IMR-90 (cell line): ENCODE results near the gene VASN. TPM values are rescaled to one million over a fixed set of nuclear protein-coding genes. Genes with fewer than 3 reads are reported as not detected.
A peak's percentile ranks its signal among the peaks of the same experiment; 100 is the strongest.

Experiments used
- ATAC-seq: fragments of 200-7000 bp; cut with Tn5 transposase; 2 replicates; pipeline ENCODE4 v1.9.1; 2020; ENCODE audit warnings: low read depth, mild to moderate bottlenecking, moderate library complexity
- BruUV-seq: library from RNA; stranded (reverse); fragments of 400-500 nt; replicated peaks from 2 replicates; lab custom pipeline; 2021; lab: Mats Ljungman, UMichigan
- CTCF ChIA-PET: fragments of 300-600 bp; formaldehyde crosslinking; extraction: SDS; loops from one replicate; lab custom pipeline; 2021; ENCODE audit warnings: antibody characterized with exemption; lab: Yijun Ruan, JAX
- POLR2A ChIA-PET: fragments of 300-600 bp; sonication (Branson Sonifier 250); formaldehyde crosslinking; loops from one replicate; lab custom pipeline; 2022; ENCODE audit warnings: antibody characterized with exemption; ENCODE audit not compliant: unreplicated experiment; lab: Charles Lee
- DNase-seq: peaks from one replicate; pipeline ENCODE4 v3.0.0; 2013
- H2AFZ ChIP-seq: replicated peaks from 2 replicates; pipeline ENCODE3; 2013; ENCODE audit warnings: low read length, mild to moderate bottlenecking; ENCODE audit not compliant: poor library complexity
- H2AK5ac ChIP-seq: 2 replicates; pipeline ENCODE4 v1.6.1; 2013; ENCODE audit warnings: low read depth, low read length, inconsistent platforms
- H2AK9ac ChIP-seq: replicated peaks from 2 replicates; pipeline ENCODE3; 2013; ENCODE audit warnings: mild to moderate bottlenecking, low read depth, low read length, moderate library complexity; ENCODE audit not compliant: poor library complexity
- H2BK120ac ChIP-seq: 2 replicates; pipeline ENCODE4 v1.6.1; 2013; ENCODE audit warnings: low read depth, low read length, inconsistent platforms
- H2BK15ac ChIP-seq: 3 replicates; pipeline ENCODE4 v1.6.1; 2013; ENCODE audit warnings: low read depth, low read length, inconsistent platforms
- H2BK20ac ChIP-seq: 2 replicates; pipeline ENCODE4 v1.6.1; 2013; ENCODE audit warnings: low read depth, mild to moderate bottlenecking, inconsistent platforms, low read length, moderate library complexity
- H2BK5ac ChIP-seq: 2 replicates; pipeline ENCODE4 v1.6.1; 2013; ENCODE audit warnings: mild to moderate bottlenecking, low read depth, low read length, inconsistent platforms; ENCODE audit not compliant: poor library complexity, severe bottlenecking
- H3K14ac ChIP-seq: replicated peaks from 2 replicates; pipeline ENCODE4 v1.6.1; 2013; ENCODE audit warnings: low read depth, low read length, inconsistent platforms
- H3K18ac ChIP-seq: 2 replicates; pipeline ENCODE4 v1.6.1; 2013; ENCODE audit warnings: low read depth, low read length, control low read depth
- H3K23ac ChIP-seq: 2 replicates; pipeline ENCODE4 v1.6.1; 2013; ENCODE audit warnings: low read depth, low read length, inconsistent platforms
- H3K27ac ChIP-seq: 2 replicates; pipeline ENCODE4 v1.5.1; 2013; ENCODE audit warnings: mild to moderate bottlenecking, control low read depth, low read length; ENCODE audit not compliant: insufficient read depth
- H3K27me3 ChIP-seq: 2 replicates; pipeline ENCODE4 v1.6.1; 2013; ENCODE audit warnings: low read length; ENCODE audit not compliant: control insufficient read depth, insufficient read depth
- H3K36me3 ChIP-seq: 2 replicates; pipeline ENCODE4 v1.6.1; 2013; ENCODE audit warnings: low read length, mixed read lengths; ENCODE audit not compliant: control insufficient read depth, insufficient read depth
- H3K4ac ChIP-seq: 2 replicates; pipeline ENCODE4 v1.6.1; 2013; ENCODE audit warnings: low read depth, low read length, inconsistent platforms
- H3K4me1 ChIP-seq: 2 replicates; pipeline ENCODE4 v1.6.1; 2013; ENCODE audit warnings: low read length, mixed read lengths; ENCODE audit not compliant: control insufficient read depth, insufficient read depth
- H3K4me2 ChIP-seq: 2 replicates; pipeline ENCODE4 v1.6.1; 2013; ENCODE audit warnings: low read depth, mild to moderate bottlenecking, control low read depth, low read length, moderate library complexity
- H3K4me3 ChIP-seq: 2 replicates; pipeline ENCODE4 v1.5.1; 2013; ENCODE audit warnings: low read depth, mild to moderate bottlenecking, control low read depth, low read length, moderate library complexity; ENCODE audit not compliant: insufficient read depth
- H3K56ac ChIP-seq: 2 replicates; pipeline ENCODE4 v1.6.1; 2013; ENCODE audit warnings: low read length, inconsistent platforms; ENCODE audit not compliant: insufficient read depth; ENCODE audit errors: extremely low read depth
- H3K79me1 ChIP-seq, 2 experiments: 2 replicates each; pipeline ENCODE4 v1.6.1; 2013; ENCODE audit warnings: low read length in 2 of 2, inconsistent platforms in 1 of 2, low read depth in 1 of 2
- H3K9ac ChIP-seq: 2 replicates; pipeline ENCODE4 v1.6.1; 2013; ENCODE audit warnings: low read depth, low read length, control low read depth
- H3K9me1 ChIP-seq: 2 replicates; pipeline ENCODE4 v1.6.1; 2013; ENCODE audit warnings: low read length, inconsistent platforms; ENCODE audit not compliant: insufficient read depth
- H3K9me3 ChIP-seq: 2 replicates; pipeline ENCODE4 v1.6.1; 2013; ENCODE audit warnings: low read length; ENCODE audit not compliant: control insufficient read depth, insufficient read depth
- H4K20me1 ChIP-seq: 2 replicates; pipeline ENCODE4 v1.6.1; 2013; ENCODE audit warnings: low read length, inconsistent platforms; ENCODE audit not compliant: insufficient read depth
- H4K5ac ChIP-seq: 2 replicates; pipeline ENCODE4 v1.6.1; 2013; ENCODE audit warnings: mild to moderate bottlenecking, low read depth, low read length, control low read depth
- H4K8ac ChIP-seq, 2 experiments: 2 replicates each; pipeline ENCODE4 v1.6.1; 2013; ENCODE audit warnings: low read depth in 2 of 2, low read length in 2 of 2, control low read depth in 1 of 2, inconsistent platforms in 1 of 2
- H4K91ac ChIP-seq: 2 replicates; pipeline ENCODE4 v1.6.1; 2013; ENCODE audit warnings: low read depth, low read length, inconsistent platforms; ENCODE audit not compliant: insufficient read depth
- BHLHE40 ChIP-seq: fragments of 150-350 bp; IDR thresholded peaks from 2 replicates; pipeline ENCODE4 v1.6.1; 2016; ENCODE audit warnings: mild to moderate bottlenecking, low read depth, low read length
- CEBPB ChIP-seq: IDR thresholded peaks from 2 replicates; pipeline ENCODE4 v1.6.1; 2012; ENCODE audit warnings: low read depth, low read length, improper control_type of control experiment
- CTCF ChIP-seq: conservative IDR thresholded peaks from 2 replicates; pipeline ENCODE4 v1.5.1; 2012; ENCODE audit warnings: mild to moderate bottlenecking, low read depth, low read length, improper control_type of control experiment
- ELK1 ChIP-seq: fragments of 150-350 bp; IDR thresholded peaks from 2 replicates; pipeline ENCODE4 v1.6.1; 2016; ENCODE audit warnings: low read depth, mild to moderate bottlenecking, low read length, moderate library complexity, borderline replicate concordance
- MAFK ChIP-seq: IDR thresholded peaks from 2 replicates; pipeline ENCODE4 v1.6.1; 2012; ENCODE audit warnings: low read depth, low read length, improper control_type of control experiment
- MAZ ChIP-seq: IDR thresholded peaks from 2 replicates; pipeline ENCODE4 v1.6.1; 2012; ENCODE audit warnings: low read depth, mild to moderate bottlenecking, low read length, improper control_type of control experiment, moderate library complexity, borderline replicate concordance
- MXI1 ChIP-seq: IDR thresholded peaks from 2 replicates; pipeline ENCODE4 v1.6.1; 2012; ENCODE audit warnings: low read depth, mild to moderate bottlenecking, low read length, moderate library complexity, borderline replicate concordance
- NFE2L2 ChIP-seq: fragments of 150-350 bp; IDR thresholded peaks from 2 replicates; pipeline ENCODE4 v1.6.1; 2016; ENCODE audit warnings: low read depth, mild to moderate bottlenecking, low read length
- POLR2A ChIP-seq: IDR thresholded peaks from 2 replicates; pipeline ENCODE4 v1.6.1; 2012; ENCODE audit warnings: mild to moderate bottlenecking, low read depth, low read length
- RAD21 ChIP-seq: IDR thresholded peaks from 2 replicates; pipeline ENCODE4 v1.6.1; 2012; ENCODE audit warnings: low read length, improper control_type of control experiment
- RCOR1 ChIP-seq: IDR thresholded peaks from 2 replicates; pipeline ENCODE4 v1.6.1; 2012; ENCODE audit warnings: mild to moderate bottlenecking, low read length, improper control_type of control experiment; ENCODE audit not compliant: insufficient replicate concordance
- RFX5 ChIP-seq: IDR thresholded peaks from 2 replicates; pipeline ENCODE4 v1.8.0; 2012; ENCODE audit warnings: low read depth, mild to moderate bottlenecking, low read length, moderate library complexity
- SMC3 ChIP-seq: fragments of 150-350 bp; IDR thresholded peaks from 2 replicates; pipeline ENCODE4 v1.6.1; 2016; ENCODE audit warnings: low read depth, mild to moderate bottlenecking, antibody characterized with exemption, low read length, moderate library complexity
- WGBS, 2 experiments: methylation state at CpG; one replicate each; pipeline versions ENCODE4 v1.1.5 to v1.1.7; 2013; ENCODE audit warnings: missing lambda C conversion rate in 2 of 2; ENCODE audit not compliant: insufficient read length in 1 of 2; ENCODE audit errors: extremely low coverage in 2 of 2; 5-methylcytosine and 5-hydroxymethylcytosine counted together
- dilution Hi-C: fragments of 300-500 bp; cut with HindIII; formaldehyde crosslinking; loops from one replicate; pipeline ENCODE4 v1.14.3; 2018; ENCODE audit warnings: low sequenced_read_pairs; ENCODE audit not compliant: unreplicated experiment
- in situ Hi-C: fragments of 300-500 bp; cut with MboI; formaldehyde crosslinking; loops from 3 replicates; pipeline ENCODE4 v1.14.3; 2019; ENCODE audit warnings: low sequenced_read_pairs, inconsistent platforms, mixed read lengths
- intact Hi-C: fragments of 100-400 bp; cut with micrococcal nuclease; formaldehyde crosslinking; loops from 2 replicates; pipeline ENCODE4 v1.10.0; 2022
- polyA plus RNA-seq, 3 experiments: library from polyadenylated mRNA; depleted of rRNA; stranded (reverse); fragments of >200 nt; gene quantifications; 2 replicates each; pipeline ENCODE4 v1.2.3, GENCODE V29; 2012; ENCODE audit warnings: low replicate concordance in 1 of 3
- total RNA-seq: library from RNA; depleted of rRNA; stranded (reverse); fragments of >200 nt; gene quantifications from 2 replicates; pipeline ENCODE4 v1.2.3, GENCODE V29; 2012

The VASN gene
- total and polyA plus RNA-seq, 2 of the 4 experiments (the other 2 are of a cell fraction) = 9.3 to 87.2 TPM

- Histone ChIP-seq H4K20me1 (peaks cover 59% of the 10 kb centered on the region), H3K27me3 (no peaks in the 10 kb centered on the region), H2BK20ac (no peak overlapping the region), H3K56ac (no peak overlapping the region), H3K18ac (no peak overlapping the region), H2AK9ac (no peak overlapping the region), H3K14ac (no peak overlapping the region), H3K9ac (no peak overlapping the region), H4K5ac (no peak overlapping the region), H3K4ac (no peak overlapping the region), H3K4me2 (no peak overlapping the region), H4K8ac (no peak overlapping the region), H3K4me3 (no peak overlapping the region), H3K27ac (no peak overlapping the region), H2AK5ac (0 out of 2 replicates have a peak overlapping the region, but pooled peaks have one; percentile 5), H3K79me1 (peaks cover 30 to 72% of the 10 kb centered on the region in 2 experiments), H2BK5ac (no peak overlapping the region), H2BK120ac (no peak overlapping the region), H3K23ac (no peak overlapping the region), H4K91ac (no peak overlapping the region), H3K9me1 (peaks cover 10% of the 10 kb centered on the region; the same call in 1 of the 2 replicates), H3K4me1 (peaks cover 11% of the 10 kb centered on the region; the same call in 1 of the 2 replicates), H3K9me3 (no peaks in the 10 kb centered on the region), H3K36me3 (peaks cover 27% of the 10 kb centered on the region), H2AFZ (no peak overlapping the region), H2BK15ac (no peak overlapping the region)
- in situ Hi-C loops (no loop called here), intact Hi-C loops (no loop called here), dilution Hi-C loops (no loop called here)
- BruUV-seq = no TSS peak
- TF ChIP-seq MAFK = no peak
- no peak for TF ChIP-seq POLR2A
- TF ChIP-seq CTCF = no peak
- TF ChIP-seq RCOR1 = no peak
- no peak for TF ChIP-seq SMC3
- no peak for TF ChIP-seq MXI1
- no peak for TF ChIP-seq RAD21
- TF ChIP-seq ELK1 = no peak
- TF ChIP-seq NFE2L2 = no peak
- no peak for TF ChIP-seq BHLHE40
- TF ChIP-seq CEBPB = no peak
- TF ChIP-seq RFX5 = no peak
- TF ChIP-seq MAZ = no peak
- POLR2A ChIA-PET = no interaction called here
- DNase-seq (no peak), ATAC-seq (no peak)
- WGBS, 2 experiments = 97% methylated on average over 5 of the region's 13 CpGs; no CpG with 5 or more reads in 1 of the 2 experiments
- CTCF ChIA-PET = no interaction called here
Measured at GRCh38 chr16:4341250-4341649, 30.4 kb upstream of the VASN start.
